ENCODE results near the gene TRIM62.

TRIM62 gene

DNA sequence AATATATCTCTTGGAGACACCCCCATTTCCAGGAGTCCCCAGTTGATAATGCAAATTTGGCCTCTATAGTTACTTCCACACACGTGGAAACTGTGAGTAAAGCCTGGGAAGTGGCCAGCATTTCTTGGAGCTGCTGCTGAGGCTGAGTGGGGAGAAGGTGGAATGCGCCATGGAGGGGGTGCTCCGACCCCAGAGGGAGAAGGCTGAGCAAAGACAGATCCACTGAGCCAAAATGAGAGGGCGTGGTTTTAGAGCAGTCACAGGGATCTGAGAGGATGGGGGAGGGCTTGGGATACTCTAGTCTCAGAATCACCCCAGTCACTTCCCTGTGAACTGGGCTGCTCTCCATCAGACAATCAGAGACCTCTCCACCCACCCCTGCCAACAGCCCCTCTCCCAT is 38.7 kb downstream of the TRIM62 start:
- no peaks in the 10 kb centered on the region for H3K79me2 ChIP-seq (ENCODE audit: insufficient read depth, low read length)
- H3K4me1 ChIP-seq (ENCODE audit: insufficient read depth, low read length, poor library complexity, severe bottlenecking) = peaks cover 14% of the 10 kb centered on the region
- peaks cover 8% of the 10 kb centered on the region; the same call in 1 of the 2 replicates for H3K36me3 ChIP-seq (ENCODE audit: insufficient read depth, low read length)
- TF ChIP-seq, protein P1, sequence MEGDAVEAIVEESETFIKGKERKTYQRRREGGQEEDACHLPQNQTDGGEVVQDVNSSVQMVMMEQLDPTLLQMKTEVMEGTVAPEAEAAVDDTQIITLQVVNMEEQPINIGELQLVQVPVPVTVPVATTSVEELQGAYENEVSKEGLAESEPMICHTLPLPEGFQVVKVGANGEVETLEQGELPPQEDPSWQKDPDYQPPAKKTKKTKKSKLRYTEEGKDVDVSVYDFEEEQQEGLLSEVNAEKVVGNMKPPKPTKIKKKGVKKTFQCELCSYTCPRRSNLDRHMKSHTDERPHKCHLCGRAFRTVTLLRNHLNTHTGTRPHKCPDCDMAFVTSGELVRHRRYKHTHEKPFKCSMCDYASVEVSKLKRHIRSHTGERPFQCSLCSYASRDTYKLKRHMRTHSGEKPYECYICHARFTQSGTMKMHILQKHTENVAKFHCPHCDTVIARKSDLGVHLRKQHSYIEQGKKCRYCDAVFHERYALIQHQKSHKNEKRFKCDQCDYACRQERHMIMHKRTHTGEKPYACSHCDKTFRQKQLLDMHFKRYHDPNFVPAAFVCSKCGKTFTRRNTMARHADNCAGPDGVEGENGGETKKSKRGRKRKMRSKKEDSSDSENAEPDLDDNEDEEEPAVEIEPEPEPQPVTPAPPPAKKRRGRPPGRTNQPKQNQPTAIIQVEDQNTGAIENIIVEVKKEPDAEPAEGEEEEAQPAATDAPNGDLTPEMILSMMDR (conservative IDR thresholded peaks at IDR 0.05; ENCODE audit: low read length) = no peak
- no peak for TF ChIP-seq EZH2phosphoT487 (IDR thresholded peaks at IDR 0.05; ENCODE audit: borderline replicate concordance)
- no peak overlapping the region for H3K9ac ChIP-seq (ENCODE audit: low read depth, low read length, poor library complexity, severe bottlenecking)
- H3K4me3 ChIP-seq (ENCODE audit: low read length, poor library complexity, severe bottlenecking) = no peak overlapping the region
- H3K27me3 ChIP-seq (ENCODE audit: insufficient read depth, low read length, poor library complexity, severe bottlenecking) = no peaks in the 10 kb centered on the region
- no peaks in the 10 kb centered on the region for H3F3A ChIP-seq (ENCODE audit: low read depth)
- H3K9me2 ChIP-seq (replicated peaks; ENCODE audit: low read depth, low read length) = no peaks in the 10 kb centered on the region
- H2AFZ ChIP-seq (ENCODE audit: low read length) = no peak overlapping the region
- no peaks in the 10 kb centered on the region for H3K9me3 ChIP-seq (ENCODE audit: insufficient read depth, low read depth, low read length)
- H4K20me1 ChIP-seq (ENCODE audit: insufficient read depth, low read length, poor library complexity, severe bottlenecking) = no peaks in the 10 kb centered on the region
- no peak overlapping the region for H3K4me2 ChIP-seq (ENCODE audit: low read depth, low read length, poor library complexity, severe bottlenecking)

DNA sequence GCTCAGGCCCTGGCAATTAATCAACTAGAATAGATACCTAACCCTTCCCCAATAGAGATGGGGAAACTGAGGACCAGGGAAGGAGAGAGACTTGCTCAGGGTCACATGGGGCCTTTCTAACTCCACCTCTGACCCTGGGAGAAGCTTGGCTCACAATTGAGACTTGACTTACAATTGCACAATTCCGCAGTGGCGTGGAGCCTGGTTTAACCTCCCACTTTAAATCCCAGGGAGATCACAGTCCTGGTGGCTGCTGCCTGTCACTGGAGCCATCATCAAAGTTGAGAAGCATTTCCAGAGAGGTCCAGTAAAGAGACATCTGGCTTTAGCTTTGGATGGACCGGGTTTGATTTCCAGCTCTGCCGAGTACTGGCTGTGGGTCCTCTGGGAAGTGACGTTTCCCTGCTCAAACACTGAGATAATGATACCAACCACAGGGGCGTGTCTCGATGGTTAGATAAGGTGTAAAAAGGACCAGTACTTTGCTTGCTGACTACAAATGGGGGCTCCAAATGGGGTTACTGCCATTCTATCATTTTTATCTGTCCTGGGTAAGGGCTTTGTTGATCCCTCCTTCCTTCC is 39.3 kb downstream of the TRIM62 start:
- Histone ChIP-seq H3K9me3 (ENCODE audit: insufficient read depth, low read depth, low read length) (no peaks in the 10 kb centered on the region), H3K9ac (ENCODE audit: low read depth, low read length, poor library complexity, severe bottlenecking) (no peak overlapping the region), H3F3A (ENCODE audit: low read depth) (no peaks in the 10 kb centered on the region), H2AFZ (ENCODE audit: low read length) (no peak overlapping the region), H4K20me1 (ENCODE audit: insufficient read depth, low read length, poor library complexity, severe bottlenecking) (no peaks in the 10 kb centered on the region), H3K4me3 (ENCODE audit: low read length, poor library complexity, severe bottlenecking) (no peak overlapping the region), H3K27me3 (ENCODE audit: insufficient read depth, low read length, poor library complexity, severe bottlenecking) (no peaks in the 10 kb centered on the region), H3K36me3 (ENCODE audit: insufficient read depth, low read length) (peaks cover 8% of the 10 kb centered on the region; the same call in 1 of the 2 replicates), H3K79me2 (ENCODE audit: insufficient read depth, low read length) (no peaks in the 10 kb centered on the region), H3K9me2 (replicated peaks; ENCODE audit: low read depth, low read length) (no peaks in the 10 kb centered on the region), H3K4me1 (ENCODE audit: insufficient read depth, low read length, poor library complexity, severe bottlenecking) (peaks cover 14% of the 10 kb centered on the region), H3K4me2 (ENCODE audit: low read depth, low read length, poor library complexity, severe bottlenecking) (no peak overlapping the region)
- no peak for TF ChIP-seq EZH2phosphoT487 (IDR thresholded peaks at IDR 0.05; ENCODE audit: borderline replicate concordance)
- TF ChIP-seq, protein P1 (conservative IDR thresholded peaks at IDR 0.05; ENCODE audit: low read length) = no peak

DNA sequence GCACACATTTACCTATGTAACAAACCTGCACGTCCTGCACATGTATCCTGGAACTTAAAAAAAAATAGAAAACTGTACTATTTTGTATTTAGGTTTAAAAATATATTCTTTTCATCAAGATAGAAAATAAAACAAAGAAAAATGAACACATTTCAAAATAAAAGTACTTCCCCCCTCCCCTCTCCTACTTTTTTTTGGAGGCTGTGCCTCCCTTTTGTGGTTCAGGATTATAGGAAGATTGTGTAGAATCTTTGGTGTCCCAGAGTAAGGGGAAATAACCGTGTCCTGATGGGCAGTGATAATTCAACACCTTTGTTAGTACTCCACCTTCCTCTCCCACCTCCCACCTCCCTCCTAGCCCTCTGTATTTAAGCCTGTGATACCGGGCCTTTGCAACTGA is 40.1 kb downstream of the TRIM62 start:
- no peak for TF ChIP-seq EZH2phosphoT487 (IDR thresholded peaks at IDR 0.05; ENCODE audit: borderline replicate concordance)
- TF ChIP-seq, protein P1 (conservative IDR thresholded peaks at IDR 0.05; ENCODE audit: low read length) = no peak
- H2AFZ ChIP-seq (ENCODE audit: low read length) = no peak overlapping the region
- no peak overlapping the region for H3K4me3 ChIP-seq (ENCODE audit: low read length, poor library complexity, severe bottlenecking)
- H3K79me2 ChIP-seq (ENCODE audit: insufficient read depth, low read length) = no peaks in the 10 kb centered on the region
- no peaks in the 10 kb centered on the region for H4K20me1 ChIP-seq (ENCODE audit: insufficient read depth, low read length, poor library complexity, severe bottlenecking)
- no peaks in the 10 kb centered on the region for H3K27me3 ChIP-seq (ENCODE audit: insufficient read depth, low read length, poor library complexity, severe bottlenecking)
- H3K9me3 ChIP-seq (ENCODE audit: insufficient read depth, low read depth, low read length) = no peaks in the 10 kb centered on the region
- no peak overlapping the region for H3K4me2 ChIP-seq (ENCODE audit: low read depth, low read length, poor library complexity, severe bottlenecking)
- no peaks in the 10 kb centered on the region for H3F3A ChIP-seq (ENCODE audit: low read depth)
- H3K36me3 ChIP-seq (ENCODE audit: insufficient read depth, low read length) = peaks cover 5% of the 10 kb centered on the region; the same call in 1 of the 2 replicates
- no peak overlapping the region for H3K9ac ChIP-seq (ENCODE audit: low read depth, low read length, poor library complexity, severe bottlenecking)
- H3K9me2 ChIP-seq (replicated peaks; ENCODE audit: low read depth, low read length) = no peaks in the 10 kb centered on the region
- peaks cover 14% of the 10 kb centered on the region for H3K4me1 ChIP-seq (ENCODE audit: insufficient read depth, low read length, poor library complexity, severe bottlenecking)

All from Loucy (cell line).